Measurements from ENCODE around the gene HMCES.
"Not testable (repeated sequence)": the region's sequence is repeated elsewhere in the genome, so short reads cannot be mapped to it uniquely, and the experiment has no call there.

The HMCES gene

DNA sequence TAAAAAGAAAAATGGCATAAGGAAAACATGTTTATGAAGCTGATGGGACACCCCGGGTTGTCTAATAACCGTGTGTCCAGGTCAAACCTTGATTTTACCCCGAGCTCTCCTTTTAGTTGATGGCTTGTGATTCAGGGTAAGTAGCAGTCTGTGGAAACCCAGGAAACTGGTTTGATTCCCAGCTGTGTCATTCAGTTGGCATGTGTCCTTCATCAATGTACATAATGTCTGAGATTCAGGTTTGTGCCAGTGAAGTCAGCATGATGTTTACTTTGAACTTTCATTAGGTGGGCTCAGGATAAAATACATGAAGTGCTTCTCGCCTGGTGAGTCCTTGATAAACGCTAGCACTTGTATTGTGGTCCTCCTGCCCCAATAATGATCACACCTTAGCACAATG lies 33.5 kb upstream of the HMCES start:
- no peak overlapping the region for H3K4me3 ChIP-seq (ENCODE audit: low read depth, low read length)
- no peak overlapping the region for H3K27ac ChIP-seq
- H3K27me3 ChIP-seq (ENCODE audit: insufficient read depth, low read depth, severe bottlenecking): no peaks in the 10 kb centered on the region
- TF ChIP-seq, protein P1, sequence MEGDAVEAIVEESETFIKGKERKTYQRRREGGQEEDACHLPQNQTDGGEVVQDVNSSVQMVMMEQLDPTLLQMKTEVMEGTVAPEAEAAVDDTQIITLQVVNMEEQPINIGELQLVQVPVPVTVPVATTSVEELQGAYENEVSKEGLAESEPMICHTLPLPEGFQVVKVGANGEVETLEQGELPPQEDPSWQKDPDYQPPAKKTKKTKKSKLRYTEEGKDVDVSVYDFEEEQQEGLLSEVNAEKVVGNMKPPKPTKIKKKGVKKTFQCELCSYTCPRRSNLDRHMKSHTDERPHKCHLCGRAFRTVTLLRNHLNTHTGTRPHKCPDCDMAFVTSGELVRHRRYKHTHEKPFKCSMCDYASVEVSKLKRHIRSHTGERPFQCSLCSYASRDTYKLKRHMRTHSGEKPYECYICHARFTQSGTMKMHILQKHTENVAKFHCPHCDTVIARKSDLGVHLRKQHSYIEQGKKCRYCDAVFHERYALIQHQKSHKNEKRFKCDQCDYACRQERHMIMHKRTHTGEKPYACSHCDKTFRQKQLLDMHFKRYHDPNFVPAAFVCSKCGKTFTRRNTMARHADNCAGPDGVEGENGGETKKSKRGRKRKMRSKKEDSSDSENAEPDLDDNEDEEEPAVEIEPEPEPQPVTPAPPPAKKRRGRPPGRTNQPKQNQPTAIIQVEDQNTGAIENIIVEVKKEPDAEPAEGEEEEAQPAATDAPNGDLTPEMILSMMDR (IDR thresholded peaks at IDR 0.05; ENCODE audit: low read depth, low read length): no peak
- DNase-seq: no peak
- H3K9me3 ChIP-seq (ENCODE audit: severe bottlenecking): no peaks in the 10 kb centered on the region
- H3K36me3 ChIP-seq: no peaks in the 10 kb centered on the region

DNA sequence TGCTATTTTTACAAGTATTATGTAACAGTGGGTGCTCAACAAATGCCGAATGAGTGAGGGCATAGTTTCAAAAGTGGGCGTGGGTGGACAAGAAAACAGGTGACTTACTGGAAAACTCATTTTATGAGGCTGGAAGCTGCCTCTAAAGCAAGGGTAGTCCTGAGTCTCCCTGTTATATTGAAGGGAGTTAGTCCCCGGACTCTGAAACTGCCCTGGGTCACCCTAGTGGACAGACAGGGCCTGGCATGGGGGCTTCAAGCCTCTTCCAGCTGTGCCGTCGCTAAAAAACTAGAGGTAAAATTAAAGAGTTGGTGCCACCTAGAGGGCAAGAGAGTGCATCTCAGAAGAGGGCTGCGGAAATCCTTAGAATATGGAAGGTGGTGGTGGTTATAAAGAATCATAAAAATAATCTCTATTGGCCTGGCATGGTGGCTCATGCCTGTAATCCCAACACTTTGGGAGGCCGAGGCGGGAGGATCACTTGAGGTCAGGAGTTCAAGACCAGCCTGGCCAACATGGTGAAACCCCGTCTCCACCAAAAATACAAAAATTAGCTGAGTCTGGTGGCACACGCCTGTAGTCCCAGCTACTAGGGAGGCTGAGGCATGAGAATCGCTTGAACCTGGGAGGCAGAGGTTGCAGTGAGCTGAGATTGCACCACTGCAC lies 32.9 kb upstream of the HMCES start:
- not testable (repeated sequence) for H3K27ac ChIP-seq; H3K36me3 ChIP-seq; H3K9me3 ChIP-seq (ENCODE audit: severe bottlenecking); H3K4me3 ChIP-seq (ENCODE audit: low read depth, low read length); H3K27me3 ChIP-seq (ENCODE audit: insufficient read depth, low read depth, severe bottlenecking)
- TF ChIP-seq, protein P1 (IDR thresholded peaks at IDR 0.05; ENCODE audit: low read depth, low read length): peak; percentile 73
- DNase-seq: peak; percentile 89

DNA sequence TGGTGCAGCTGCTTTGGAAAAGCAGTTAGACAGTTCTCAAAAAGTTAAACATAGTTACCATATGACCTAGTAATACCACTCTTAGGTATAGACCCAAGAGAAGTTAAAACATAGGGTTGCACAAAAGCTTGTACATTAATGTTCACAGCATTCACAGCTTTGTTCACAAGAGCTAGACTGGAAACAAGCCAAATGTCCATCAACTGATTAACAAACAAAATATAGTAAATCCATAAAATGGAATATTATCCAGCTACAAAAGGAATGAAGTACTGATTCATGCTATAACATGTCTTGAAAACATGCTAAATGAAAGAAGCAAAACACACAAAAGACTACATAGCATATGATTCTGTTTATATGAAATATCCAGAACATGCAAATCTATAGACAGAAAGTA lies 32.0 kb upstream of the HMCES start:
- H3K4me3 ChIP-seq (ENCODE audit: low read depth, low read length): no peak overlapping the region
- H3K27ac ChIP-seq: no peak overlapping the region
- H3K9me3 ChIP-seq (ENCODE audit: severe bottlenecking): no peaks in the 10 kb centered on the region
- TF ChIP-seq, protein P1 (IDR thresholded peaks at IDR 0.05; ENCODE audit: low read depth, low read length): no peak
- no peak for DNase-seq
- H3K36me3 ChIP-seq: peaks cover 3% of the 10 kb centered on the region; the same call in 1 of the 2 replicates
- H3K27me3 ChIP-seq (ENCODE audit: insufficient read depth, low read depth, severe bottlenecking): no peaks in the 10 kb centered on the region

DNA sequence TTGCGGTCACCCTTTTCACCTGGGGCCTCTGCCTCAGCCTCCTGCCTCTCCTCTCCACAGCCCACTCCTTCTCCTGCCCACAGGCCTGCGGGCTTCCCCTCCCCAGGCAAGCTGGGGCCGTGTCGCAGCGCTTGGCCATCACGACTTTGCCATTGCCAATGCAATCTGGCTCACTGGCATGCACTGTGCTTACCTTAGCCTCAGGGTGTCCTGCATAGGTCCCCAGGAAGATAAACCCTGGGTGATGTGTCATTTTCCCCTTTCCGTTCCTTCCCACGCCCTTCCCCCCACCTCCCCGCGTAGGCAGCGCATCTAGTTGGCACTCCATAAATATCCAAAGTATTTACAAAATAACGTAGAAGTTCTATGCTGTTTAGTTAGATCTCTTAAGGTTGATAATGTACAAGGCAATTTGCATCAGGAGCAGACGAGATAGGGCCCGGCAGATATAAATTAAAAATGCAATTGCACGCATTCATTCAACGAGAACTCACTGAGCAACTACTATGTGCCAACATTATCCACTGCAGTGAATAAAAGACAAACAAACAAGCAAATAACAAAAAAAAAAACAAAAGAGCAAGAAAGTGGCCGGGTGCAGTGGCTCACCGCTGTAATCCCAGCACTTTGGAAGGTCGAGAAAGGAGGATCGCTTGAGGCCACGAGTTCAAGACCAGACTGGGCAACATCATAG lies 30.2 kb upstream of the HMCES start:
- no peaks in the 10 kb centered on the region for H3K9me3 ChIP-seq (ENCODE audit: severe bottlenecking)
- no peak overlapping the region for H3K27ac ChIP-seq
- peak overlapping the region; percentile 66 for H3K4me3 ChIP-seq (ENCODE audit: low read depth, low read length)
- H3K27me3 ChIP-seq (ENCODE audit: insufficient read depth, low read depth, severe bottlenecking): no peaks in the 10 kb centered on the region
- H3K36me3 ChIP-seq: peaks cover 21% of the 10 kb centered on the region
- no peak for DNase-seq
- TF ChIP-seq, protein P1 (IDR thresholded peaks at IDR 0.05; ENCODE audit: low read depth, low read length): no peak

DNA sequence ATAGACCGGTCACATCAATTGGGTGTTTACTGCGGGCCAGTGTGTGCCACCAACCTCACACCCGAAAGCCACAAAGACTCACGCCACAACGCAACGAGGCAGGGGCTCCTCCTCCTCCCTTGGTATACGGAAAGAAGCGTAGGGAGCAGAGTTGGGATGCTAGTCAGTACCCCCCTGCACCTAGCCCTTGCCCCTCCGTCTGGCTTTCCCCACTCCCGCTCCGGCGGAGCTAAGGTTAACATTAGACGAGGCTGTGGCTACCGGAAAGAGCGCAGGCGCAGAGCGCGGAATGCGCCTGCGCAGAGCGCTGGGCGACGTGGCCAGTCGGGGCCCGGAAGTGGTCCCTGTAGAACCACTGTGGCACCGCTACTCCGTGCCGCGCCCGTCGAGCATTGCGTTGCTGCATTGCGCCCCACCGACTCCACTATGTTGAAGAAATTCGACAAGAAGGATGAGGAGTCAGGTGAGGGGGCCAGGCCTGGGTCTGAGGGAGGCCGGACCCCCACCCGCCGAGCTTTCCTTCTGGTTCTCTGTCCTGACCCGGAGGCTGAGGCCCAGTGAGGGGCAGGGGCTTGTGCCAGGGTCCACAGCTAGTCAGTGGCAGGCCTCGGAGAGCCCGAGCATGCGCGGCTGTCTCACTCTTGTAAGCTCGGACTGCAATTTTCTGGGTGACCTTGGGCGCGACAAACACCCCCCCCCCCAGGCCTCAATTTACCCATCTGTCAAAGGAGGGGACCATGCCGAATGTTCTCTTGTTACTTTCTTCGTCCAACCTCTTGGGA lies 29.2 kb upstream of the HMCES start, which contains the start of gene COPG1:
COPG1 (plus strand) TSS at position 323 of the 782 bp plus-strand sequence; CDS start at position 427, 104 bp downstream.
- peaks cover 25% of the 10 kb centered on the region for H3K36me3 ChIP-seq
- H3K27ac ChIP-seq: peak within 1 kb of the TSS; percentile 83
- H3K9me3 ChIP-seq (ENCODE audit: severe bottlenecking): no peaks in the 10 kb centered on the region
- no peaks in the 10 kb centered on the region for H3K27me3 ChIP-seq (ENCODE audit: insufficient read depth, low read depth, severe bottlenecking)
- H3K4me3 ChIP-seq (ENCODE audit: low read depth, low read length): peak within 1 kb of the TSS; percentile 66
- TF ChIP-seq, protein P1 (IDR thresholded peaks at IDR 0.05; ENCODE audit: low read depth, low read length): no peak
- DNase-seq: peak; percentile 85
